ENCODE data around the gene HDAC6. TPM values are rescaled to one million over a fixed set of nuclear protein-coding genes. Genes with fewer than 3 reads are reported as not detected.
A peak's percentile ranks its signal among the peaks of the same experiment; 100 is the strongest.

The HDAC6 gene
- 86.6 TPM for total RNA-seq
- polyA plus RNA-seq: 10 to 100 TPM; 12.6 to 22.0 (median 17.7) TPM

DNA sequence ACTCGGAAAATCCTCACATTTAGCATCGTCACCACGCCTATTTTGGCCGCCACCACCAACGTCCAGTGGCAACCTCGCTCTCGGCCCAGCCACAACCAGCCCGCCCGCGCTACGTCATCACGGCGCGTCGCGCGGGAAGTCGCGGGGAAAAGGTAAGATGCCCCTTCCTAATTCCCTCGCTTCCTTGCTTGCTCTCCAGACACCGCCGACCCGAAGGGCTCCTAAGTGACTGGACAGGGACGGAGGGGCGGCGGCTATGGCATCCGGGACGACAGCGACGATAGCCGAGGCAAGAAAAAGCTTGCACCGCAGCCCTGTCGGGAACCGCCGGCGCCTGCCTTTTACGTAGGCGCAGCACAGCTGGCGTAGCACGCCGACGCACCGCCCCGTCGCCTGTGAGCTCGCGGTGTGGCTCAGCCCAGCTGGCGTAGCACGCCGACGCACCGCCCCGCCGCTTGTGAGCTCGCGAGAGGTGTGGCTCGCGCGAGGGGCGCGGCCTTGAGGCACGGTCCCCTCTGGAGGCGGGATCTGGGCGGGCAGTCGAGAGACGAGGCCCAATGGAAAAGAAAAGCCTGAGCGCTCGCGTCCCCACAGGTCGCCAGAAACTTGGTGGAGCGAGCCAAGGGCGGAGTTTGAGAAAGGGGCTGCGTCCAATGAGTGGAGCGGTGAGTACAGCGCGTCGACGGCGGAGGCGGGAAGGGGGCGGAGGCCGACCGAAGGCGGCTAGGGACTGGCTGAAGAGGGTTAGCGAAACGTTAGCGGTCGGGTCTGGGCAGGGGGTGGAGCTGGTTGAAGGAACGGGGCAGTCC, at the start of gene HDAC6:
Gene HDAC6 (plus strand): TSS at position 788 of the 809 bp plus-strand sequence. CDS start 626 bp downstream, outside the sequence.
- Mint-ChIP-seq H3K27me3 (no peaks in the 10 kb centered on the region), H3K9me3 (no peaks in the 10 kb centered on the region), H3K36me3 (peaks cover 5% of the 10 kb centered on the region), H3K4me3 (peak within 1 kb of the TSS; percentile 91 to 98 (median 95)), H3K27ac (peak within 1 kb of the TSS; percentile 98 to 99 (median 99)), H3K4me1 (peaks cover 3 to 11% (median 7%) of the 10 kb centered on the region in 4 donors)
- Histone ChIP-seq H3K36me3 (ENCODE audit: control insufficient read depth, insufficient read depth, low read length) (no peaks in the 10 kb centered on the region), H3K4me1 (ENCODE audit: control insufficient read depth, insufficient read depth, low read length, poor library complexity, severe bottlenecking) (no peaks in the 10 kb centered on the region), H3K4me3 (ENCODE audit: low read depth, low read length) (peak within 1 kb of the TSS; percentile 85), H3K27me3 (ENCODE audit: control insufficient read depth, insufficient read depth, low read length) (no peaks in the 10 kb centered on the region), H3K9me3 (ENCODE audit: control insufficient read depth in 2 of 2, low read length in 2 of 2) (no peaks in the 10 kb centered on the region), H3K27ac (ENCODE audit: insufficient read depth, low read length, poor library complexity, severe bottlenecking) (peak within 1 kb of the TSS; percentile 93)
- DNase-seq (peak; percentile 92 to 98 (median 95)), ATAC-seq (ENCODE audit: low read depth in 2 of 2) (peak; percentile 87 to 89)

DNA sequence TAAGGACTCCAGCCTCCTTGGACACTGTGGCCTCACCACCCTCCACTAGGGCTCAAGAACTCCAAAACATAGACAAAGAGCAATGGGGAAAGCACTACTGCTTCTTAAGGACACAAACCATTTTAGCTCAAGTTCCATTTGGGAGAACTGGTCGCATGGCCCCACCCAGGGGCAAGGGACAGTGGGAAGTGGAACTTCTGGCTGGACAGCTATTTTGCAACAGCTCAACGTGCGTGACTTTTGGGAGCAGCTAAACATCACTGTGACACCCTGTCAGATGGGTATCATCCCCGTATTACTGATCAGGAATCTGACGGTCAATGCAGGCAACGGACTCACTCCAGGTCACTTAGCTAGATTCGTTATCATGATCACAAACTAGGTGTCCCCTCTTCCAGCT, 49.4 kb upstream of the HDAC6 start:
- DNase-seq (no peak), ATAC-seq (ENCODE audit: low read depth in 2 of 2) (no peak)
- H3K27me3 ChIP-seq (ENCODE audit: control insufficient read depth, insufficient read depth, low read length): no peaks in the 10 kb centered on the region
- no peak overlapping the region for H3K4me3 ChIP-seq (ENCODE audit: low read depth, low read length)
- no peaks in the 10 kb centered on the region for H3K9me3 ChIP-seq (ENCODE audit: control insufficient read depth in 2 of 2, low read length in 2 of 2)
- no peaks in the 10 kb centered on the region for H3K36me3 ChIP-seq (ENCODE audit: control insufficient read depth, insufficient read depth, low read length)
- no peaks in the 10 kb centered on the region for H3K36me3 Mint-ChIP-seq
- no peak overlapping the region for H3K4me3 Mint-ChIP-seq
- no peak overlapping the region for H3K27ac ChIP-seq (ENCODE audit: insufficient read depth, low read length, poor library complexity, severe bottlenecking)
- H3K4me1 ChIP-seq (ENCODE audit: control insufficient read depth, insufficient read depth, low read length, poor library complexity, severe bottlenecking): no peaks in the 10 kb centered on the region
- no peak overlapping the region for H3K27ac Mint-ChIP-seq
- H3K27me3 Mint-ChIP-seq: no peaks in the 10 kb centered on the region
- peaks cover 0 to 3% (median 1%) of the 10 kb centered on the region in 4 donors for H3K4me1 Mint-ChIP-seq
- H3K9me3 Mint-ChIP-seq: no peaks in the 10 kb centered on the region

DNA sequence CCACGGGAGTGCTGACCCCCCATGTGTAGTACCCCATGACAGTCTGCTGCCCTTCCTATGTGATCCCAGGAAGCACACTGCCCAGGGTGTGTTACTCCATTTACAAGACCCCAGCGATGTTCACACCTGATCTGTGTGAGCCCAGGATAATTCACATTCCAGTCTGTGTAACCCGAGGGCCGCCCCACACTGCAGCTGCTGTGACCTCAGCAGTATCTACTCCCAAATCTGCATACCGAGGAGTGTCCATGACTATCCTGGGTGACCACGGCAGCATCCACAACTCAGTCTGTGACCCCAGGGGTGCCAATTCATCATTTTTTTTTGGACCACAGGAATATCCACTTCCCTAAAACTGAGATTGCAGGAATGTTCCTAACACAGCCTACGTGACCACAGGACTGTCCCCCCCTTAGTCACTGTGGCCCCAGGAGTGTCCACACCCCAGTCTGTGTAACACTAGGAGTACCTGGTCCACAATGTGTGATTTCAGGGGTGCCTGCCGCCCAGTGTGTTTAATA, 48.1 kb upstream of the HDAC6 start:
- peaks cover 0 to 2% (median under 1%) of the 10 kb centered on the region in 4 donors for H3K4me1 Mint-ChIP-seq
- no peak for DNase-seq
- H3K4me3 Mint-ChIP-seq: no peak overlapping the region
- no peaks in the 10 kb centered on the region for H3K9me3 ChIP-seq (ENCODE audit: control insufficient read depth in 2 of 2, low read length in 2 of 2)
- H3K4me3 ChIP-seq (ENCODE audit: low read depth, low read length): no peak overlapping the region
- no peak overlapping the region for H3K27ac ChIP-seq (ENCODE audit: insufficient read depth, low read length, poor library complexity, severe bottlenecking)
- H3K9me3 Mint-ChIP-seq: no peaks in the 10 kb centered on the region
- no peaks in the 10 kb centered on the region for H3K36me3 Mint-ChIP-seq
- H3K27ac Mint-ChIP-seq: no peak overlapping the region
- no peaks in the 10 kb centered on the region for H3K27me3 ChIP-seq (ENCODE audit: control insufficient read depth, insufficient read depth, low read length)
- H3K27me3 Mint-ChIP-seq: no peaks in the 10 kb centered on the region
- H3K36me3 ChIP-seq (ENCODE audit: control insufficient read depth, insufficient read depth, low read length): no peaks in the 10 kb centered on the region
- H3K4me1 ChIP-seq (ENCODE audit: control insufficient read depth, insufficient read depth, low read length, poor library complexity, severe bottlenecking): no peaks in the 10 kb centered on the region
- no peak for ATAC-seq (ENCODE audit: low read depth in 2 of 2)

DNA sequence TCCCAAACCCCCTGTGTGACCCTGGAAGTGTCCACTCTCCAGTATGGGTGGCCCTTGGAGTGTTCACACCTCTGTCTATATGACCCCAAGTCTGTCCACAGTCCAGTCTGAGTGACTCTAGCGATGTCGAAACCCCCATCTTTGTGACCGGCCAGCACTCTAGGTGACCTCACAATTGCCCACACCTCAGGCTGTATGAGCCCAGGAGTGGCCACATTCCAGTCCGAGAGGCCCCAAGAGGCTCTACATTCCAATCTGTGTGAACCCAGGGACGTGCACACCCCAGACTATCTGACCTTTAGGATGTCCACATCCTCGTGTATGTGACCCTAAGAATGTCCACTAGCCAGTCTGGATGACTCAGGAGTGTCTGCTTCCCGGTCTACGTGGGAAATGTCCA, 47.6 kb upstream of the HDAC6 start:
- peaks cover 0 to 2% (median under 1%) of the 10 kb centered on the region in 4 donors for H3K4me1 Mint-ChIP-seq
- no peak overlapping the region for H3K4me3 Mint-ChIP-seq
- H3K27ac Mint-ChIP-seq: no peak overlapping the region
- H3K9me3 ChIP-seq (ENCODE audit: control insufficient read depth in 2 of 2, low read length in 2 of 2): no peaks in the 10 kb centered on the region
- no peak overlapping the region for H3K4me3 ChIP-seq (ENCODE audit: low read depth, low read length)
- no peaks in the 10 kb centered on the region for H3K27me3 ChIP-seq (ENCODE audit: control insufficient read depth, insufficient read depth, low read length)
- no peaks in the 10 kb centered on the region for H3K36me3 Mint-ChIP-seq
- H3K36me3 ChIP-seq (ENCODE audit: control insufficient read depth, insufficient read depth, low read length): no peaks in the 10 kb centered on the region
- no peaks in the 10 kb centered on the region for H3K27me3 Mint-ChIP-seq
- no peaks in the 10 kb centered on the region for H3K9me3 Mint-ChIP-seq
- no peaks in the 10 kb centered on the region for H3K4me1 ChIP-seq (ENCODE audit: control insufficient read depth, insufficient read depth, low read length, poor library complexity, severe bottlenecking)
- ATAC-seq (ENCODE audit: low read depth in 2 of 2) (no peak), DNase-seq (no peak)
- no peak overlapping the region for H3K27ac ChIP-seq (ENCODE audit: insufficient read depth, low read length, poor library complexity, severe bottlenecking)

DNA sequence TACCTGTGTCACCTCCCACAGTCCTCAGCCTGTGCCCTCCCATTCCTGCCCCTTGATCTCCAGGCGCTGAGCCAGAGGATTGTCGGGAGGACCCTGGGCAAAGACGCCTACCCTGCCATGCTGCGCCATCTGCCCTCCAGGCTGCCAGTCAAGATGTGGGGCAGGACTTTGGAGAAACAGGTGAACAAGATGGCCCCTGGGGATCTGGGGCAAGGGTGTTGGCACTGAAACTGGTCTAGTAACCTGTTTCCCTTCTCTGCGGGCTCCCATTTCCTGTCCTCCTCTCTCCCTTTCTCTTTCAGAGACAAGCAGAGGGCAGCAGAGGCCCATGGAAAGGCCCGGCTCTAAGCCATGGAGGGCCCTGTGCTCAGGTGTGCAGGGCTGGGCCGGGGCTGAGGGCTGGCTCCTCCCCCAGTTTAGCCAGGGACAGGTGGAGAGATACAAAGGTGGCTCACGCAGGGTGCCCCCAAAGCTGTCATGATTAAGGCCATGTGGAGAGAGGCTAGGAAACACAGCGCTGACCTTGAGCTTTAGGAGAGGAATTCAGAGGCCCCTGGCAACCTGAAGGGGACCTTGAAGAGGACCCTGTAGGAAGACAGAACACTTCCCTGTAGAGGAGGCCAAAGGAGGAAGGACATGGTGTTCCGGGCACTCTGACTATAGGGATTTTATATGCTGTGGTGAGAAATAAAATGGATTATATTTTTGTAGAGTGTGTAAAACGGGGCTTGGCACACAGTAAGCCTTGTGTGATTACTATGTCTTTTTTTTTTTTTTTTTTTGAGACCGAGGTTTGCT, 40.0 kb upstream of the HDAC6 start, which contains the start of gene GLOD5:
Gene GLOD5 (plus strand): TSS at position 74 of the 798 bp plus-strand sequence. CDS start 44 bp downstream, at position 118.
- DNase-seq: peak in 1 of 3 donors; percentile 58
- no peaks in the 10 kb centered on the region for H3K9me3 Mint-ChIP-seq

DNA sequence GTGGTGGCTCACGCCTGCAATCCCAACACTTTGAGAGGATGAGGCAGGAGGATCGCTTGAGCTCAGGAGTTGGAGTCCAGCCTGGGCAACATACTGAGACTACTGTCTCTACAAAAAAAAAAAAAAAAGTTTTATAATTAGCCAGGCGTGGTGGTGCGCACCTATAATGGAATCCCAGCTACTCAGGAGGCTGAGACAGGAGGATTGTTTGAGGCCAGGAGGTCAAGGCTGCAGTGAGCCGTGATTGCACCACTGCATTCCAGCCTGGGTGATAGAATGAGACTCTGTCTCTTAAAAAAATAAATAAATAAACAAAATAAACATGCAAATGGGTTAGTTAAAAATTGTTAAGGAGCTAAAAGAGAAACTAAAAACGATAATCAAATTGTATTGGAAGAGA, 32.6 kb upstream of the HDAC6 start:
- Histone ChIP-seq H3K27me3 (ENCODE audit: control insufficient read depth, insufficient read depth, low read length) (no peaks in the 10 kb centered on the region), H3K36me3 (ENCODE audit: control insufficient read depth, insufficient read depth, low read length) (no peaks in the 10 kb centered on the region), H3K27ac (ENCODE audit: insufficient read depth, low read length, poor library complexity, severe bottlenecking) (no peak overlapping the region), H3K4me1 (ENCODE audit: control insufficient read depth, insufficient read depth, low read length, poor library complexity, severe bottlenecking) (no peaks in the 10 kb centered on the region), H3K9me3 (ENCODE audit: control insufficient read depth in 2 of 2, low read length in 2 of 2) (no peaks in the 10 kb centered on the region), H3K4me3 (ENCODE audit: low read depth, low read length) (no peak overlapping the region)
- ATAC-seq (ENCODE audit: low read depth in 2 of 2) (no peak), DNase-seq (no peak)
- Mint-ChIP-seq H3K4me1 (no peaks in the 10 kb centered on the region), H3K36me3 (no peaks in the 10 kb centered on the region), H3K9me3 (no peaks in the 10 kb centered on the region), H3K27me3 (no peaks in the 10 kb centered on the region), H3K4me3 (no peak overlapping the region), H3K27ac (no peak overlapping the region)

More for the DNA sequence above, 40.0 kb upstream of the HDAC6 start, which contains the start of gene GLOD5:
- no peak within 1 kb of the TSS for H3K4me3 Mint-ChIP-seq
- H3K36me3 Mint-ChIP-seq: no peaks in the 10 kb centered on the region
- no peak for ATAC-seq (ENCODE audit: low read depth in 2 of 2)
- Histone ChIP-seq H3K27me3 (ENCODE audit: control insufficient read depth, insufficient read depth, low read length) (no peaks in the 10 kb centered on the region), H3K27ac (ENCODE audit: insufficient read depth, low read length, poor library complexity, severe bottlenecking) (no peak within 1 kb of the TSS), H3K4me3 (ENCODE audit: low read depth, low read length) (no peak within 1 kb of the TSS), H3K4me1 (ENCODE audit: control insufficient read depth, insufficient read depth, low read length, poor library complexity, severe bottlenecking) (no peaks in the 10 kb centered on the region), H3K9me3 (ENCODE audit: control insufficient read depth in 2 of 2, low read length in 2 of 2) (no peaks in the 10 kb centered on the region), H3K36me3 (ENCODE audit: control insufficient read depth, insufficient read depth, low read length) (no peaks in the 10 kb centered on the region)
- H3K4me1 Mint-ChIP-seq: peaks cover 0 to 4% (median 0%) of the 10 kb centered on the region in 4 donors
- peak within 1 kb of the TSS in 1 of 3 donors; percentile 71 for H3K27ac Mint-ChIP-seq
- H3K27me3 Mint-ChIP-seq: no peaks in the 10 kb centered on the region

DNA sequence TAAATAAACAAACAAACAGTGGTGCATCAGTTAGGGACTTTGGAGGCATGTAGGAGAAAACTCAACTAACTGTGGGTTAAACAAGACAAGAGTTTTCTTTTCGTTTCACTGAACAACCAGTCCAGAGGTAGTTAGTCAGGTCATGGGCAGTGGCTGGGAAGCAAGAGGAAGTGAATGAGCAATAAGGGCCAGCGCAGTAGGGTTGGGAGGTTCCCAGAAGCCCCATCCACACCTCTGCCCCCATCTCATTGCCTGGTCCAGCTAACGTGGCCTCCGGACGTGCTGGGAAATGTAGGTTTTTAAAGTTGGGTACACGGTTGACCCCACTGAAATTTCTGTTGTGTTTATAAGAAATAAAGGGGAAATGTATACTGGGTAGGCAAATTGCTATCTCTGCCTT, 31.6 kb upstream of the HDAC6 start:
- Mint-ChIP-seq H3K27ac (no peak overlapping the region), H3K4me3 (no peak overlapping the region), H3K36me3 (no peaks in the 10 kb centered on the region), H3K9me3 (no peaks in the 10 kb centered on the region), H3K4me1 (no peaks in the 10 kb centered on the region), H3K27me3 (no peaks in the 10 kb centered on the region)
- Histone ChIP-seq H3K36me3 (ENCODE audit: control insufficient read depth, insufficient read depth, low read length) (no peaks in the 10 kb centered on the region), H3K9me3 (ENCODE audit: control insufficient read depth in 2 of 2, low read length in 2 of 2) (no peaks in the 10 kb centered on the region), H3K27ac (ENCODE audit: insufficient read depth, low read length, poor library complexity, severe bottlenecking) (no peak overlapping the region), H3K4me3 (ENCODE audit: low read depth, low read length) (no peak overlapping the region), H3K4me1 (ENCODE audit: control insufficient read depth, insufficient read depth, low read length, poor library complexity, severe bottlenecking) (no peaks in the 10 kb centered on the region), H3K27me3 (ENCODE audit: control insufficient read depth, insufficient read depth, low read length) (no peaks in the 10 kb centered on the region)
- ATAC-seq (ENCODE audit: low read depth in 2 of 2) (no peak), DNase-seq (no peak)
